Ovary (tissue), 3 donors: ENCODE measurements around the gene SEC23A.
"Not testable (repeated sequence)": the region's sequence is repeated elsewhere in the genome, so short reads cannot be mapped to it uniquely, and the experiment has no call there.

Experiments
- CTCF ChIP-seq, 3 donors: fragments of 450-650 bp in 2 of 3; fragments of 200-600 bp in 1 of 3; IDR thresholded peaks; one replicate each; pipeline versions ENCODE4 v1.5.1 to v1.8.0; 2016 to 2022; ENCODE audit warnings: antibody characterized with exemption in 3 of 3, mild to moderate bottlenecking in 1 of 3
- EP300 ChIP-seq: sonication (generic); formaldehyde crosslinking; IDR thresholded peaks from one replicate; pipeline ENCODE4 v1.6.1; 2017; ENCODE audit warnings: antibody characterized with exemption
- POLR2A ChIP-seq: fragments of 450-650 bp; IDR thresholded peaks from one replicate; pipeline ENCODE4 v1.6.1; 2017; ENCODE audit warnings: antibody characterized with exemption, mild to moderate bottlenecking, moderate library complexity
- donor health status: DM: no; HTN: no; CAD: no.

- not testable (repeated sequence) for TF ChIP-seq CTCF (IDR thresholded peaks at IDR 0.05); POLR2A; EP300
Measured at GRCh38 chr14:39008965-39009364, 94.1 kb downstream of the SEC23A start.
